ENCODE data around the gene TXK.

TXK gene

DNA sequence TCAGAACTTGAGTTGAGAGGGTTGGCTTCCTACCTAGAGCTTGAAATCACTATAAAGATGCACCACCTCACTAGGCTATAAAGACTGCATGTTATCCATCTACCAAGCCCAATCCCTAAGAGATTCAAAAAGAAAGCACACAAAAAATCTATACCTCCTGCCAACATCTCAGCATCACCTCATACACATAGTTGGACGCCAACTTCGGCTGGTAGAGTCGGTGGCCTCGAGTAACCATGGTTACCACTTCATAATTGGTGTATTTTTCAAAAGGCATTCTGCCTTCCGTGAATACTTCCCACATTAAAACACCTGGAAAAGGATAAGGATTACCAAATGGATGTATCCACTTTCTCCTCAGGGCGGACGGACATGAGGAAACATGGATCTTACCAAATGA, 4.5 kb upstream of the TXK start:
- in situ Hi-C loops (cut with HindIII; ENCODE audit: low sequenced_read_pairs) = no loop called here

DNA sequence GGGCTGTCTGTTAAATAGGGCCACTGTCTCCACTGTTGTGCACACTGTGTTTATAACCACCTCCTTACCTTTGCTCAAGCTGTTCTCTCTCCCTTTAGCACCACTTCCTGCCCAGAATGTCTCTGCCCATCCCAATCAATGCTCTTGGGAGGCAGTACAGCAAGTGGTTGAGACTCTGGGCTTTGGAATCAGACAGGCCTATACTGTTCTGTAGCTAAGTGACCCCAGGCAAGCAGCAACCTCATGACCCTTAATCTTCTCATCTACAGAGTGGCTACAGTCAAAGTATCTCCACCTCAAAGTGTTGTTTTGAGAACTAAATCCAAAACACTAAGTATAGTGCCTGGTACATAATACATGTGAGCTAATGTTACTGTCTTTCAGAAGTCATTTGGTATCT, 3.8 kb upstream of the TXK start:
- in situ Hi-C loops (cut with HindIII; ENCODE audit: low sequenced_read_pairs) = no loop called here

DNA sequence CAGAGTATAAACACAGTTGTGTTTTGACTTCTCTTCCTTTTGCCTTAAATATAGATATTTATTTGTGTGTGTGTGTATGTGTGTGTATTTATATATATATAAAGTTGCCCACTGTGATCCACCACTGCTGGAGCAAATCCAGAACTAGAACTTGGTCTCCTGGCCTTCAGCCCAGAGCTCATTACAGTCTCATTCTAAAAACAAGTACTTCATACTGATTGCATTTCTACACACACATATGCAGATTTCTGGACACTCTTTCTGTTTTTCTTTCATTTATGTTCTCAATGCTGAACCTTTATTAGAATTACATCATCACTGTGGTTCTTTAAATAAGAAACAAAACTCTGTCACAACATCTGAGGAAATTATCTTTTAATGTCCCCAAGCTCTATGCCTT, 381 bp downstream of the TXK start:
- in situ Hi-C loops (cut with HindIII; ENCODE audit: low sequenced_read_pairs) = no loop called here

DNA sequence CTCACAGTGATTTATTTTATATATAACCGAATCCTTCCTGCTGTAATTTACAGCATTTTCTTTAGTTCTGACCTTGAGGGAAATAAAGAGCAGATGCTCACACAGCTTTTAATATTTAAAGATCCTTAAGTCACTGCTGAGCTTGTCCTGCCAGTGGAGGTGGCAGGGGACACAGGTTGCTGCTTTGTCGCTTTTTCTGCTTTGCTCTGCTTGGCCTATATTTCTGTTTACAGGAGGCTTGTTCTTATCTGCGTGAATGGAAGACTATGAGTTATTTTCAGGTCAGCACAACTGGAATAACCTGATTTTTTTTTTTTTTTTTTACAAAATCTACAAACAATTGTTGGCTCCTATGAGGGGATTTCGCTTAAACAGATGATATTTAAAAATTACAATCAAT, 2.3 kb downstream of the TXK start:
- in situ Hi-C loops (cut with HindIII; ENCODE audit: low sequenced_read_pairs) = no loop called here

DNA sequence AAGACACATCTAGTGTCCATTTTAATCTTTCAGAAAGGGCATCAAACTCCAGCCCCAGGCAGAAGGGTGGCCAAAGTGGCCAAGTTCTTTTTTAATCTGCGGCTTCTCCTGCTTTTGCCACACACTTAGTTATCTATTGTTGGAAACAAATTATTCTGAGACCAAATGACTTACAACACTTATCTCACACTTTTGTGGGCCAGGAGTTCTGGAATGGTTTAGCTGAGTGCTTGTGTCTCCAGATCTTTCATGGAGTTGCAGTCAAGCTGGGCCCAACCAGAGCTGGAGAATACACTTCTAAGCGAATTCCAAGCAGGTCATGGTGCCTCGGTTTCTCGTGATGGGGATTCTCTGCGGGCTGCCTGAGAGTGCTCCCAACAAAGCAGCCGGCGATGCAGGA, 4.0 kb downstream of the TXK start:
- in situ Hi-C loops (cut with HindIII; ENCODE audit: low sequenced_read_pairs) = no loop called here

DNA sequence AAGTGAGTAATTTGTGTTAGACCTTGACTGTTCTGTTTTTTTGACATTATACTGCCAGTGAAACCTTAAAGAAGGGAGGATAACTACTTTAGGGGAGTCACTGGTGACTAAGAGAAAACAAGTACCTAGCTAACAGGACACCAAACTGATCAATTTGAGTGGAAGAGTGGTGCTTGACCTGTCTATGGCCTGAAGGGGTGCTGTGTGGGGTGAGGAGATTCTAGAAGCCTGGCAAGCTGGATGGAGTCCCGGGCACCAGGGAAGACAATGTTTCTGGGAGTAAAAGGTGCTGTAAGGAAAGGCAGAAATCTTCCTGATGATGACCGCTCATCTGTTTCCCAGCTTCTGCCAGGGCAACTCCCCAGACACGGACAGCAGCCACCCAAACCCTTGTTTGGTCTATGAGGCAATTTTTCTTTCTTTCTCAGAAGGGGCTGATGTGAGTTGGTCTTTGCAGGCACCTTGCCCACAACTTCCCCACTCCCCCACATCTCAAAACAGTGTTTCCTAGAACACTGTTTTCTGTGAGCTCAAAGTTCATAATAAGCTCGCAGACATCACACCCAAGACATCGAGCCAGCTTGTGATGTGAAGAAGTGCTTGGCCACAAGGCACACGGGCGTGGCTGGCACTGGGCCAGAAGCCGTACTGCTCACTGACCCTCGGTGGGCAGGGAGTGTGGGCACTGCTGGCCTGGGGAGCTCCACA, 4.6 kb downstream of the TXK start:
- in situ Hi-C loops (cut with HindIII; ENCODE audit: low sequenced_read_pairs) = no loop called here

DNA sequence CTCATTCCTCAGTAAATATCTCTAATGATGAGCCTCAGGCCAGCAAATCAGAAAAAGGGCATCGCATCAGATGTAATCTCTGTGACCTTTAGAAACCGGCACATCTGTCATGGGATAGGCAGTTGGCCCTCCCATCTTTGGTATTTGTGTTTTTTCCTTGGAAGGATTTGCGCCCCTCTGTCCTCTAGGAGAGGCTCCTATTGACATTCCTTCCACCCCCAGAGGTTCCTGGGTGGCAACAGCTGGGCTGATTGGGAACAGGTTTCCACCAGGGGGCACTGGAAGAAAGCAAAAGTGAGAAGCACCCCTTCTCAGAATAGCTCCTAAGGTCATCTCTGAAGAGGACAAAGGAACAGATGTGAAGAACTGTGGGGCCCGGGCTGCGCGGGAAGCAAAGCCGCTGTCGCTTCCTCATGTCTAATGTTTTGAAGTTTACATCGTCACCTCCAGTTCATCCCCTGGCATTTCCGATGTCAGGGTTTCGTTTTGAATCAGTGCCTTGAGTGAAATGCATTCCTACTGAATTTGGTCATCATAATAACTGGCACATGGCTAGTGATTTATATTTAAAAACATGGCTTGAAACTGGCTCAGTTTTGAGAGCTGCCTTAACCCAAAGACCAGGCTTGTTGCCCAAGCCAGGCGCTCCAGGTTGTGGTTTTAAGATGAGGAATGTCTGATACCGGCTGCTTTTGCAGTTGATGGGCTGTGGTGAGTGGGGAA, 6.2 kb downstream of the TXK start:
- in situ Hi-C loops (cut with HindIII; ENCODE audit: low sequenced_read_pairs) = no loop called here

DNA sequence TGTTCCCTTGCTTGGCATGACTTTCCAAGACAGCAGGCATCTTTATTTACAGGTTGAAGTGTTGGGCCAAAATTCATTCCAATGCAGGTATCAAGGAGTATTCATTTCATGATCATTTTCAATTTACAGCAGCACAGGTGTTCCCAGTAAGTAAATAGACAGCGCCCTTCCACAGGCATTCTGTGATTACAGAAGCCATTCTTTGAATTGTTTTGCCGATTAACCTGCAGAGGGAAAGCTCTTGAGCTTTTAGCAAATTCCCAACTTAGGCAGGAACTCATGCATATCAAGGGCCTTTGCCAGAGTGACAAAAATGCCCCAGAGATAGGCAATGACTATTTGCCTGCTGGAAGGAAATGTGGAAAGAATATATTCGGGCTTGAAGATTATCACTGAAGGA, 6.8 kb downstream of the TXK start:
- in situ Hi-C loops (cut with HindIII; ENCODE audit: low sequenced_read_pairs) = no loop called here

DNA sequence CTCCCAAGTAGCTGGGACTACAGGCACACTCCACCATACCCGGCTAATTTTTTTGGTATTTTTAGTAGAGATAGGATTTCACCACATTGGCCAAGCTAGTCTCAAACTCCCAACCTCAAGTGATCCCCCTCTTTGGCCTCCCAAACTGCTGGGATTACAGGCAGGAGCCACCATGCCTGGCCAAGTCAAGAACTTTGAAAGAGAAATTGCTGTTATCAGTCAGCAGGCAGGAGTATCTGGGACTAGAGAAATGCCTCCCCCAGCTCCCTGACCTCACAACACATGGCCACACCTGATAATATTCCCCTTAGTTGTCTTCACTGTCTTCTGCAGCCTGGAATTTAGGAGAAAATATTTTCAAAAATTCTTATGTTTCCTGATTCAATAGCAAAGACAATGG, 7.4 kb downstream of the TXK start:
- in situ Hi-C loops (cut with HindIII; ENCODE audit: low sequenced_read_pairs) = no loop called here

DNA sequence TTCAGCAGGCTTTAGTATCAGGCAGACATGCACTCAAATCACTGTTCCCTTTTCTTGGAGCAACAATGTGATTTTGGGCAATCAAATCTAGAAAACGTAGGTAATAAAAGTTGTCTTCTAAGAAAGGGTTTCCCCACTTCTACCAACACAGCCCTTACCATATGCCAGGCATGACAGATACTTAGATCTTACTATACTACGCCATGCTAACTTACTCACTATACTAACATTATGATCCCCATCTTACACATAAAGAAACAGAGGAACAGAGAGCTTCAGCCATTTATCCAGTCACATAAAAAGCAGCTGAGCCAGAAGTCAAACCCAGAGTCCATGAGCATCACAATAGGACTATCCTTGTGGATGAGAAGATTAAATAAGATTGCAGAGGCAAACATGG, 9.2 kb downstream of the TXK start:
- in situ Hi-C loops (cut with HindIII; ENCODE audit: low sequenced_read_pairs) = no loop called here

DNA sequence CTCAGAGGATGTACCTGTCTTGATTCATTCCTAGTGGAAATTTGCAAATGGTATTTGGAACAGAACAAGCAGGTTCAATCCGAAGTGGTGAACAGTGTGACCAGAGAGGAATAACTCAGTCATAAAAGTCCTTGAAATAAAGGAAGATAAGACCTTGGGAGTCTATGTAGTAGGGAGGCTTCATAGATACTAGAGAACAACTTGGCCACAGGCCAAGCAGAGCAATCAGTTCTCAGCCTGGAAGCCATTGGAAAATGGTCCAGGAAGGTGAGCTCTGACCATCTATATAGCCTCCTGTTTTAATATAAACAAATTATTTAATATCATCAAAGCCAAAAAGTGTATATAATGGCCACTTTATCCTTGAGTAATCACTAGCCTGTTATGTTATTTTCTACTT, 11.3 kb downstream of the TXK start:
- in situ Hi-C loops (cut with HindIII; ENCODE audit: low sequenced_read_pairs) = no loop called here

DNA sequence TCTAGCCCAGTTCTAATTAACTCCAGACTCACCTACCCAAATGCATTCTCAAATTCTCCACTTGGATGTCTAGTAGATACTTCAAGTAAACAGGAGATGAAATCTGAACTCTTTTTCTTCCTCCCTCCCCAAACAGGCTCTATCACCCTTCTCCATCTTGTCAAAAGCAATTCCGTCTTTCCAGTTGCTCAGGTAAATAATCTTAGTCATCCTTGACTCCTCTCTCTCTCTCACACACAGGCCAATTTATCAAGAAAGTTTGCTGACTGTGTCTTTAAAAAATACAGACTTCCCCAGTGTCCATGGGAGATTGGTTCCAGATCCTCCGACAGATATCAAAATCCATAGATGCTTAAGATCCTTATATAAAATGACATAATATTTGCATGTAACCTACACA, 12.9 kb downstream of the TXK start:
- in situ Hi-C loops (cut with HindIII; ENCODE audit: low sequenced_read_pairs) = no loop called here

DNA sequence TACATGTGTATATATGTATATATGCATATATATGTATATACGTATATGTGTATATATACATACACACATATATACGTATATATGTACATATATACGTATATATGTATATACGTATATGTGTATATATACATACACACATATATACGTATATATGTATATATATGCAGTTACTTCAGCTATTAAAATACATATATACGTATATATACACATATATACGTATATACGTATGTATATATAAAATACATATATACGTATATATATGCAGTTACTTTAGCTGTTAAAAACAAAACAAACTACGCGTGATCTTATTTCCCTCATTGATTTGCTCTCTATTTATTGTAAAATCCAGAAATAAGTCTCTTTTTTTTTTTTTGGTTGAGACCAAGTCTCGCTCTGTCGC, 13.9 kb downstream of the TXK start:
- in situ Hi-C loops (cut with HindIII; ENCODE audit: low sequenced_read_pairs) = no loop called here

DNA sequence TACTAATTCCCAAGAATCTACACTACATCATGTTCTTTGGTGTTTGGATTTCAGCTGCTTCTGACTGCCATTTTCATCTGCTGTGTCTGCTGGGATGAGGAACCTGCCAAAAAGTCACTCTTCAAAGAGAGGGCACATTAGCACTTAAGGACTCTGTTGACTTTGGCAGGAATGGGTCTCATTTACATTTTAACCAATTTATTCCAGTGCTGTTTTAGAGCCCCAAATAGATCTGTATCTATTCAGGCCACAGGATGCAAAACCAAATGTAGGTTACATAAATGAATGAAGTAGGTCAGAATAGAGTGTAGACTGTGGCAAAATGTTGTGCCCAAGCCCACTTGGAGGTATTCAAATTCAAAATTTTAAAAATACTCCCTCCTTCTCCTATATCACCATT, 14.4 kb downstream of the TXK start:
- in situ Hi-C loops (cut with HindIII; ENCODE audit: low sequenced_read_pairs) = no loop called here

DNA sequence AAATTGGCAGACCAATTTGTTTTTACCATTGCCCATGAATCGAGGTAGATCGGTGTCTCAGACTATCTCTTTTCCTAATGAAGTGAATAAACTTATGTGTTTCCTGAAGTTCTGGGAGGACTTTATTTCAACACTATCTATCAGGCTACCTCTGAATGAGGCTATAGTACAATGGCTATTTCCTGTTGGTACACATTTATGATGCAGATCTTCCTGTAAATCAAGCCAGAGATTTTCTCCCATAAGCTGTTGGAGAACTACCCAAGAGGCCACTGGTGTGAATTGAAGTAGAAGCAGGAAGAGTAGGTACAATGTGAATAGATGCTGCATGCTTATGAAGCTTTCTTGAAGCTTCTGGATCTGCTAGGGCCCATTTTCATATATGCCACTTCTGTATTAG, 16.0 kb downstream of the TXK start:
- in situ Hi-C loops (cut with HindIII; ENCODE audit: low sequenced_read_pairs) = no loop called here

DNA sequence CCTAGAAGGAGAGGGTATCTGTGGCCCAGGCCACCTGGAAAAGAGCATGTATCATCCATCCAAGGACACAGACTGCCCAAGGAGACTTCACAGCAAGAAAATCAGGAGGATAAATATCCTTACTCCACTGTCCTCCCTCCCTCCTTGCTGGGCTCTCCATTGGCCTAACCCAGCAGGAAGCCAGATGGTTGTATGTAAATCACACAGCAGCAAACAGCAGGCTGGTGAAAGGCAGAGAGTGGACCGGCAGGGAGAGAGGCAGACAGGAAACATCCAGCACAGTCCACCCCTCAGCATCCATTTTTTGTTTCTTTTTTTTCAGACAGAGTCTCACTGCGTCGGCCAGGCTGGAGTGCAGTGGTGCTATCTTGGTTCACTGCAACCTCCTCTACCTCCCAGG, 17.5 kb downstream of the TXK start:
- in situ Hi-C loops (cut with HindIII; ENCODE audit: low sequenced_read_pairs) = no loop called here

DNA sequence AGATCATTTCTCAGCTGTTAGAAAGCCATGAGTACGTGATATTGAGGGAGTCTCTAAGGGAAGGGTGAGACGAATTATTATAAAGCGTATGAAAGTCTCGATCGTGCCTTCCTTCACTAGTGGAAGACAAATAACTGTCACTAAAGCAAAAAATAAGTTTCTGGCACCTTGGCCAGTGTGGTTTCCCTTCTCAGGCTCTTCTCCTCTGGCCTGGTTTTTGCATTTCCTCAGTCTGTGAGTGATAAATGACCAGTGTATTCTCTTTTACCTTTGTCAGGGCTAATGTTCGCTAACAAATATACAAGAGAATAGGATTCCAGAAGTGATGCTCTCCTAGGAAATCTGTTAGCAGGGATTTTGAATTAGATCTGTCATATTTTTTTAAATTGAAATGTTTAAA, 19.6 kb downstream of the TXK start:
- in situ Hi-C loops (cut with HindIII; ENCODE audit: low sequenced_read_pairs) = no loop called here

DNA sequence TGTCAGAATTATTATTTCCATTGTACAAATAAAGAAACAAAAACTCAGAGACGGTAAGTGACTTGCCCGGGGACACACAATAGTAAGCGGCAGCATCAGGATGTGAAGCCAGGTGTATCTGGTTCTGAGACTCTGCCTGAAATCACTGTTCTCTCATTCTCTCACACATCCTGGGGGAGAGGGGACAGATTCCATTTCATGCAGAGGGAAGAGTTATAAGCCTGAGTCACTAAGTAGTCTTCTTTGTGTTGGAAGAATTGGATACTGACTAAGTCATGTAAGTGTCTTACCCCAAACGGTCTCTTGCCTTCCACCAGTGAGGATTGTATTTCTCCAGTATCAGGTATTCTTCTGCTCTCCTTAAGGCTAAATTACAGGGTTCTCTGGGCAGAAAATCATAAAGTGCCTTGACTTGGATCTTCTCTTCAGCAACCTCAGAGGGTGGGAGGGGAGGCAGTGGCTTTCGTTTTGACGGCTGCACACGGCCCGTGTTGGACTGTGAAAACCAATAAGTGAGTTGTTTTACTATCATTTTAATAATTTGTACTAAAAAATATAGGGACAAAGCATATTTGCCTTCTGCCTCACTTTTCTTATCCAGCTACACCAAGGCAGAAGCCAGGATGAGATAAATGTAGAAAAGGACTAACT, 21.9 kb downstream of the TXK start:
- in situ Hi-C loops (cut with HindIII; ENCODE audit: low sequenced_read_pairs) = no loop called here

DNA sequence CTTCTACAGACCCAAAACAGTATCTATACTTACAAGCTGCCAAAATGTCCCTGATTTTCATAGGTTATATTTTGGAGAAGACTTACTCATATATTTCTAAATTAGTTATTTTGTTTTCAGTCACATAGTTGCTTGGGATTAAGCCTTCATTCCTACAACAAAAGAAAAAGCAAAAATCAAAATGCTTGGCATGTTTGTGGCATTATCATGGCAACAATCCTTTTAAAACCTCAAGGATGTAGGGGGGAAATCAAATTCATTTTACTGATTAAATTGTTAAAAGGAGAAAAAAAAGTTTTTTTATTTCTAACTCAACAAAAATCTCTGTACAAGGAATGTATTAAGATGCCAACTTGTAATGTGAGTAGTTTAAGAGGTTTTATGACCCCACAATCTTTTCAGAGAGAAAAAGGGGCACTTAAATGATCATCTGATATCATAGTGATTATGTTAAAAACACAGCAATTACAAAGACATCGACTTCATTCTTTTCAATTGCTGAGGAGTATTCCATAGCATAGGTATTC, 23.5 kb downstream of the TXK start:
- in situ Hi-C loops (cut with HindIII; ENCODE audit: low sequenced_read_pairs) = no loop called here

DNA sequence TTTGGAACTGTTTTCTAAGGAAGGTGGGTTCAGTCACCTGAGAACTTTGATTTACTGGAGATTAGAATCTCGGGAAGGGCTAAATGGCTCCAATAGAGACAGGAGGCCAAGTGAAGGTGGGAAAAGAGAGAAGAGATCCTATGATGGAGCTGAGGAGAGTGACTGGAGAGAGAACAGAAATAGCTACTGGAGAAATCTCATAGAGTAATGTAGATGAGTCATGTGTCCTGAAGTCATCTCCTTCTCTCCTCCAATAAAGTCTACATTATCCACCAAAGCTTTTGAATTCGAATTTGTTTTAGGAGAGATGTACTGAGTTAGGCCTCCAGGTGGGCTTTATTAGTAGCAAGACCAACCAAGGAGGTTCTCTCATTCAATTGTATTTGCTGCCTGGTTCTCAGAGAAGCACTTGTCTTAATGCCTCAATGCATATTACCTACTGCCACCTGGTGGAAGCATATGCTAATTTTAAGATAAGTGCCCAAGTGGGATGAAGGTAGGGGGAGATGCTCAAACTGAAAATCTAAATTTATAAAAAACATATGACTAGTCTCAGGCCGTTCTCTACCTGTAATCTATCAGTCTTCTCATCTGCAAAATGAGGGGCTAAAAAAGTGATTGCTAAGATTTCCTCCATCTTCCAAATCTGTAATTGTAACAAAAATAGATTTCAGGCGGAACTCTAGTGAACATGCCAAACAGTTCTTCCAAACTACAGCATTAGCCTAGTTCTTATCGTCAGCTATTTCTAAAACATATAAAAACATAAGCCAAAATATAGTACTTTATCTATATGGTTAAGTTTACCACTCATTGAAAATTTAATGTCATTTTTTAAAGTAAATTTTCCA, 24.4 kb downstream of the TXK start:
- in situ Hi-C loops (cut with HindIII; ENCODE audit: low sequenced_read_pairs) = no loop called here

All from endothelial cell of hepatic sinusoid (primary cell).